Trophoblast cell (in vitro differentiated cells and primary cell): ENCODE data around the gene MGAT5.

Experiments used
- DNase-seq, 2 donors: peaks; one replicate each; pipeline ENCODE4 v3.0.0-alpha.2; 2016
- H2AFZ ChIP-seq: 2 replicates; pipeline ENCODE4 v1.6.1; 2013; ENCODE audit warnings: low read length, moderate library complexity, mild to moderate bottlenecking; ENCODE audit not compliant: insufficient read depth, poor library complexity
- H2AK5ac ChIP-seq: 2 replicates; pipeline ENCODE4 v1.6.1; 2013; ENCODE audit warnings: mild to moderate bottlenecking, low read length
- H2BK120ac ChIP-seq: 2 replicates; pipeline ENCODE4 v1.6.1; 2013; ENCODE audit warnings: low read length, mild to moderate bottlenecking, moderate library complexity; ENCODE audit not compliant: insufficient read depth, poor library complexity
- H2BK12ac ChIP-seq: 2 replicates; pipeline ENCODE4 v1.6.1; 2013; ENCODE audit warnings: mild to moderate bottlenecking, low read length, moderate library complexity
- H2BK5ac ChIP-seq: 2 replicates; pipeline ENCODE4 v1.6.1; 2013; ENCODE audit warnings: low read length, low read depth, moderate library complexity, mild to moderate bottlenecking; ENCODE audit not compliant: poor library complexity
- H3K14ac ChIP-seq: 2 replicates; pipeline ENCODE4 v1.6.1; 2013; ENCODE audit warnings: mild to moderate bottlenecking, low read length
- H3K18ac ChIP-seq: 2 replicates; pipeline ENCODE4 v1.6.1; 2013; ENCODE audit warnings: mild to moderate bottlenecking, low read length
- H3K23ac ChIP-seq: 2 replicates; pipeline ENCODE4 v1.6.1; 2013; ENCODE audit warnings: low read length
- H3K27ac ChIP-seq: 2 replicates; pipeline ENCODE4 v1.5.1; 2013; ENCODE audit warnings: low read depth, mild to moderate bottlenecking, inconsistent platforms, low read length, moderate library complexity
- H3K27me3 ChIP-seq: 2 replicates; pipeline ENCODE4 v1.6.1; 2013; ENCODE audit warnings: inconsistent platforms, mild to moderate bottlenecking, low read length, moderate library complexity; ENCODE audit not compliant: insufficient read depth
- H3K36me3 ChIP-seq, 2 experiments: 1 replicate in 1 of 2; 2 replicates in 1 of 2; pipeline ENCODE4 v1.6.1; 2013; ENCODE audit warnings: low read length in 2 of 2, mild to moderate bottlenecking in 2 of 2, moderate library complexity in 1 of 2; ENCODE audit not compliant: insufficient read depth in 2 of 2, control insufficient read depth in 1 of 2
- H3K4ac ChIP-seq: 2 replicates; pipeline ENCODE4 v1.6.1; 2013; ENCODE audit warnings: low read depth, mild to moderate bottlenecking, low read length, moderate library complexity
- H3K4me1 ChIP-seq, 2 experiments: 1 replicate in 1 of 2; 2 replicates in 1 of 2; pipeline ENCODE4 v1.6.1; 2013; ENCODE audit warnings: low read length in 2 of 2, mild to moderate bottlenecking in 2 of 2, moderate library complexity in 1 of 2; ENCODE audit not compliant: insufficient read depth in 2 of 2, control insufficient read depth in 1 of 2
- H3K4me2 ChIP-seq: 2 replicates; pipeline ENCODE4 v1.6.1; 2013; ENCODE audit warnings: inconsistent platforms, mild to moderate bottlenecking, low read length, moderate library complexity
- H3K4me3 ChIP-seq: 2 replicates; pipeline ENCODE4 v1.5.1; 2013; ENCODE audit warnings: mild to moderate bottlenecking, low read depth, low read length, inconsistent platforms
- H3K79me1 ChIP-seq: one replicate; pipeline ENCODE4 v1.6.1; 2013; ENCODE audit warnings: low read length
- H3K79me2 ChIP-seq: 2 replicates; pipeline ENCODE4 v1.6.1; 2013; ENCODE audit warnings: low read length, mild to moderate bottlenecking; ENCODE audit not compliant: control insufficient read depth, insufficient read depth, poor library complexity
- H3K9ac ChIP-seq: 2 replicates; pipeline ENCODE4 v1.6.1; 2013; ENCODE audit warnings: mild to moderate bottlenecking, low read length
- H3K9me3 ChIP-seq: 2 replicates; pipeline ENCODE4 v1.6.1; 2013; ENCODE audit warnings: low read depth, mild to moderate bottlenecking, control low read depth, inconsistent platforms, low read length; ENCODE audit not compliant: insufficient read depth
- H4K12ac ChIP-seq: 2 replicates; pipeline ENCODE4 v1.6.1; 2013; ENCODE audit warnings: low read depth, mild to moderate bottlenecking, low read length, moderate library complexity
- H4K8ac ChIP-seq: 2 replicates; pipeline ENCODE4 v1.6.1; 2013; ENCODE audit warnings: low read depth, mild to moderate bottlenecking, low read length, moderate library complexity
- H4K91ac ChIP-seq: one replicate; pipeline ENCODE4 v1.6.1; 2013; ENCODE audit warnings: low read depth, mild to moderate bottlenecking, low read length, moderate library complexity
- WGBS: extraction: QIAGEN DNeasy Blood & Tissue Kit; methylation state at CpG from one replicate; pipeline ENCODE4 v1.1.7; 2013; ENCODE audit warnings: missing lambda C conversion rate; ENCODE audit not compliant: insufficient read length, insufficient coverage; ENCODE audit errors: extremely low coverage; 5-methylcytosine and 5-hydroxymethylcytosine counted together

Gene MGAT5

GRCh38 chr2:134443814-134444480 lies 190.1 kb downstream of the MGAT5 start:
- no peak overlapping the region for H3K4me2 ChIP-seq
- no peak overlapping the region for H2AFZ ChIP-seq
- no peak overlapping the region for H3K14ac ChIP-seq
- WGBS = no CpG with 5 or more reads among the region's 11 CpGs
- no peak overlapping the region for H3K18ac ChIP-seq
- H2BK120ac ChIP-seq = no peak overlapping the region
- no peak overlapping the region for H3K4ac ChIP-seq
- no peaks in the 10 kb centered on the region for H3K27me3 ChIP-seq
- H3K36me3 ChIP-seq = peaks cover 5 to 11% of the 10 kb centered on the region in 2 experiments
- no peak overlapping the region for H2BK5ac ChIP-seq
- H2AK5ac ChIP-seq = no peak overlapping the region
- no peak overlapping the region for H3K9ac ChIP-seq
- H3K4me3 ChIP-seq = no peak overlapping the region
- H2BK12ac ChIP-seq = no peak overlapping the region
- H3K79me1 ChIP-seq = no peaks in the 10 kb centered on the region
- H4K12ac ChIP-seq = no peak overlapping the region
- no peak overlapping the region for H4K8ac ChIP-seq
- no peak for DNase-seq
- H4K91ac ChIP-seq = no peak overlapping the region
- no peaks in the 10 kb centered on the region for H3K79me2 ChIP-seq
- H3K4me1 ChIP-seq = peaks cover 0 to 3% of the 10 kb centered on the region in 2 experiments
- no peaks in the 10 kb centered on the region for H3K9me3 ChIP-seq
- no peak overlapping the region for H3K27ac ChIP-seq
- H3K23ac ChIP-seq = no peak overlapping the region

- Histone ChIP-seq H2AK5ac (no peak overlapping the region), H3K27me3 (no peaks in the 10 kb centered on the region), H3K27ac (no peak overlapping the region), H3K4me3 (no peak overlapping the region), H3K23ac (no peak overlapping the region), H2BK120ac (no peak overlapping the region), H3K14ac (no peak overlapping the region), H4K12ac (no peak overlapping the region), H3K79me2 (no peaks in the 10 kb centered on the region), H3K18ac (no peak overlapping the region), H3K4ac (no peak overlapping the region), H3K9me3 (no peaks in the 10 kb centered on the region), H2BK12ac (no peak overlapping the region), H4K91ac (no peak overlapping the region), H4K8ac (no peak overlapping the region), H3K4me1 (peaks cover 0 to 3% of the 10 kb centered on the region in 2 experiments), H2AFZ (no peak overlapping the region), H3K4me2 (no peak overlapping the region), H3K9ac (no peak overlapping the region), H2BK5ac (no peak overlapping the region), H3K36me3 (peaks cover 5 to 13% of the 10 kb centered on the region in 2 experiments), H3K79me1 (no peaks in the 10 kb centered on the region)
- DNase-seq = no peak
- WGBS = no CpG with 5 or more reads among the region's 4 CpGs
Measured at GRCh38 chr2:134445116-134445515, 191.2 kb downstream of the MGAT5 start.

GRCh38 chr2:134445985-134446382 lies 192.1 kb downstream of the MGAT5 start:
- Histone ChIP-seq H2BK120ac (no peak overlapping the region), H3K27me3 (no peaks in the 10 kb centered on the region), H3K9ac (no peak overlapping the region), H3K4me3 (no peak overlapping the region), H3K79me1 (no peaks in the 10 kb centered on the region), H3K27ac (no peak overlapping the region), H2BK5ac (no peak overlapping the region), H2AFZ (no peak overlapping the region), H4K12ac (no peak overlapping the region), H3K36me3 (peaks cover 3 to 12% of the 10 kb centered on the region in 2 experiments), H3K4me1 (peaks cover 0 to 3% of the 10 kb centered on the region in 2 experiments), H3K18ac (no peak overlapping the region), H3K4me2 (no peak overlapping the region), H3K79me2 (no peaks in the 10 kb centered on the region), H4K91ac (no peak overlapping the region), H3K9me3 (no peaks in the 10 kb centered on the region), H3K14ac (no peak overlapping the region), H2BK12ac (no peak overlapping the region), H2AK5ac (no peak overlapping the region), H4K8ac (no peak overlapping the region), H3K23ac (no peak overlapping the region), H3K4ac (no peak overlapping the region)
- no peak for DNase-seq
- WGBS = no CpG with 5 or more reads among the region's 11 CpGs

DNA sequence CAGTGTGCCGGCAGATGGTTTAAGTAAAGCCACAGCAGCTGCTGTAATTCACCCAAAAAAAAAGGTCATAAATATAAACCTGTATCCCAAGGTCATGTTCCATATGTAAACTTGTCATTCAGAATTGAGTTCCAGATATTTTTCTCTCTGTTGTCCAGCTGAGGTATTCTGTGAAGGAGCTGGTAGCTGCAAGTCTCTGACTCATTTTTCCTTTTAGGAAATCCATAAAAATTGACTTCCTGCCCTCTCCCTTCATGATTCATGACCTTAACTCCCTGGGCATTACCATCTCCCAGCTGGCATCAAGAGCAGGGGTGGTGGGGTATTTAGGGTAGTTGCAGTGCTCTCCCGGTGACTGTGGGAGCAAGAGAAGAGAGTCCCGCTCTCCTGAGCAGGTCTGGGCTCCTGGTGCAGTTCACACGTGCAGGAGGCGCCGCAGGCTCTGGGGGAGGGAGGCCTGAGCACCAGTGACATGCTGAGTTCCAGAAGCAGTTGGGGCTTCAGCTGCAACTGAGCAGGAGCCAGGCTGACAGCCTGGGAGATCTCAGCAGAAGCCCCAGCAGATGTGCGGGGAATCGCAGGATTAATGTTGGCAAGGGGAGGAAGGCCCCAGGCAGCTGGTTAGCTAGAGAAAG lies 192.6 kb downstream of the MGAT5 start:
- no peak overlapping the region for H3K9ac ChIP-seq
- no peak overlapping the region for H2BK120ac ChIP-seq
- H3K27ac ChIP-seq = no peak overlapping the region
- H3K4me1 ChIP-seq = peaks cover 0 to 3% of the 10 kb centered on the region in 2 experiments
- no peak overlapping the region for H3K14ac ChIP-seq
- no peak overlapping the region for H3K4ac ChIP-seq
- no peak for DNase-seq
- no peak overlapping the region for H3K23ac ChIP-seq
- H3K4me2 ChIP-seq = no peak overlapping the region
- H2BK5ac ChIP-seq = no peak overlapping the region
- no peaks in the 10 kb centered on the region for H3K79me1 ChIP-seq
- no peak overlapping the region for H3K18ac ChIP-seq
- H2AK5ac ChIP-seq = no peak overlapping the region
- no CpG with 5 or more reads among the region's 8 CpGs for WGBS
- H3K79me2 ChIP-seq = no peaks in the 10 kb centered on the region
- H3K36me3 ChIP-seq = peaks cover 3 to 12% of the 10 kb centered on the region in 2 experiments
- no peak overlapping the region for H4K91ac ChIP-seq
- no peak overlapping the region for H2AFZ ChIP-seq
- no peak overlapping the region for H4K12ac ChIP-seq
- H3K4me3 ChIP-seq = no peak overlapping the region
- H2BK12ac ChIP-seq = no peak overlapping the region
- H3K27me3 ChIP-seq = no peaks in the 10 kb centered on the region
- no peak overlapping the region for H4K8ac ChIP-seq
- no peaks in the 10 kb centered on the region for H3K9me3 ChIP-seq
